ENCODE data around the gene MEGF8. TPM values are rescaled to one million over a fixed set of nuclear protein-coding genes. Genes with fewer than 3 reads are reported as not detected.

The MEGF8 gene
- total and polyA plus RNA-seq, 2 of the 8 experiments (the other 6 are each of a cell fraction or from before 2014, with no cell fraction given) = 13.0 to 23.7 TPM

GRCh38 chr19:42335374-42335936 lies 10.0 kb downstream of the MEGF8 start (continued):
- TF ChIP-seq CHD7 (IDR thresholded peaks at IDR 0.05; ENCODE audit: insufficient replicate concordance, low read length) = no peak
- TF ChIP-seq RBBP5 (IDR thresholded peaks at IDR 0.05; ENCODE audit: borderline replicate concordance, low read depth, low read length) = no peak
- no peak for TF ChIP-seq POLR2A (IDR thresholded peaks at IDR 0.05; ENCODE audit: control extremely low read depth in 1 of 2, low read depth in 2 of 2, low read length in 2 of 2)
- no peak for TF ChIP-seq JUN (IDR thresholded peaks at IDR 0.05; ENCODE audit: low read depth, low read length)
